ENCODE data around the gene TEX264.
"Not testable (repeated sequence)": the region's sequence is repeated elsewhere in the genome, so short reads cannot be mapped to it uniquely, and the experiment has no call there.

The TEX264 gene

DNA sequence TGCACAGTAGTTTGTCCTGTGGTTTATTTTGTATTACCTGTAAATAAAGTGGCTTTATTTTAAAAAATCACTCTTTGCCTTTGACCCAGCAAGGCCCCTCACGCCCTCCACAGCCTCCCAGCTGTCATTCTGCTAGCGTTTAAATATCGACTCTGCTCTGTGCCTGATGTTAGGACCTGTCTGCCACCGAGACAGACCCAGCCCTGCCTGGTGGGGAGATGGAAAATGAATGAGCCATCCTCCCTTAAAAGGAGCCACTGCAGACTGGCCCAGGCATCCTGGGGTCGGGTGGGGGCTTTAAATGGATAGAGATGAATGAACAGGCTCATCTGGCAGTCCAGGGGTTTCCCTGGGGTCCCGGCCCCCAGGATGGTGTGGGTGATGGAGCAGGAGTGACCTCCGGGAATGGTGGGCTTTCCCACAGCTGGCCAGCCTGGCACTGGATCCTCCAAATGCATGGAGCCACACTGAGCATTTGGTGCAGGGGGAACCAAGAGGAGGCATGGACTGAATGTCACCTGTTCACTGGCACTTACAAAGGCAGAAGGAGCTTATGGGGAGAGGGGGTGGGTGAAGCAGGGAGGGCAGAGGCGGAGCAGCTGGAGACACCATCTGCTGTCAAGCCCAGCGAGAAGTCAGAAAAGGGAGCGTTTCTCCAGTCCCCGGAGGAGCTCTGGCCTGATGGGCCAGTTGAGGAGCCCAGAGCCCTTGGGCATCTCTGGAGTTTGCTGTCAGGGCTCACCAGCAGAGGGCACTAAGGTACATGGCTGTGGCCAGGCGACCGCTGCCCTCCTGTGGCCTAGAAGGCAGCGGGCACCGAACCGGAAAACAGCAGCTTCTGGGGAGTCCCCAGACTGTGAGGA, 47.7 kb downstream of the TEX264 start:
- no peak for DNase-seq

DNA sequence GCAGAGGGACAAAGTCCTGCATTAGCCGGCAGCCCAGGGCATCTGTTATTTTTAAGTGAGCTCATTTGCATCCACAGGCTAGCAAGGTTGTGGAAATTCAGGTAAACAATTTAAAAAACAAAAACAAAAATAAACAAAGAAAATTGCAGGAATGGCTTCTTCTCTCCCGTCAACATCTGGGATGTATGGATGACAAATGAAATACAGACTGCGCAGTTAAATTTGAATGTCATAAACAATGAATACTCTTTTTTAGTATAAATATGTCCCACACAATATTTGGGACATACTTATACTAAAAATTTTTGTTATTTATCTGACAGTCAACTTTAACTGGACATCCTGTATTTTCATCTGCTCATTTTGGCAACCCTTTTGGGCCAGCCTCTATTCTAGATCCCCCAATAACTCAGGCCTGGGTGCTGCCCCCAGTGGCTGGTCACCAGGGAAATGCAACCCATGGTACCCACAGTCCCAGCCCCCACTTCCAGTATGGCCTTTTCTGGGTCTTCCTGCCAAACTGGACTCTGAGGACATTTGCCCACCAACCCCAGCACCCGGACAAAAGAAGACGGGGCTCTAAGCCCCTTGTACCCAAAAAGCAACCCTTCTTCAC, 48.5 kb downstream of the TEX264 start:
- DNase-seq = no peak

DNA sequence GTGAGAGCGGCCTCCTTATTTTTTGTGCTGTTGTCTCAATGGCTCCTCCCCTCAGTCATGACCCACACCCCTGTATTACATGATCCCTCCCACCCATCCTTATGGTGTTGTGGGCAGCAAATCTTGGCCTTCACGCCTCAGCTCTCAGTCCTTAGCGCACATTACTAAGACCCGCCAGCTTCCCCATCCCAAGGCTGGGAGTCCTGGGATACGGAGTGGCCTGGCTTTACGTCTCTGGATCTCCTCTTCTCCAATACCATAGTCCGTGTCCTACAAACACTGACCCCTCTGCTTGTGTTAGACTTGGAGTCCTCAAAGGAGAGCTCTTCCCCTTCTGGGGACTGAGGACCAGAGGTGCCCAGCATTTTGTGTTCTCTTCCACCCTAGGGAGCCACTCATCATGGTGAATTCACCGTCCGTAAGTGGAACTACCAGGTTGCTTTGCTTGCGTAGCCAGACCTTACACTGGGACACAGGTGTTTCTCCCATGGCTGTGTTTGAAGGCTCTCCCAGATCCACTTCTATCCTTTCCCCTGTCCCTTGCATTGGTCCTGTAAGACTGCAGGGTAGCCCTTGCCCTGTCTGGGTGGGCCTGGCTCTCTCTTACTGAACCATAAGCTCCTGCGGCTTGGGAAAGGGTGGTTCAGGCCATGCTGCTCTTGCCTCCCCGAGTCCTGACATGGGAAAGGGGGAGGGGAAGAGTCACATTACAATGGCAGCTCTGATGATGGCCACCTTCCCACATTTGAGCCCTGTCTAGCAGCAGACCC, 49.4 kb downstream of the TEX264 start:
- DNase-seq = no peak

DNA sequence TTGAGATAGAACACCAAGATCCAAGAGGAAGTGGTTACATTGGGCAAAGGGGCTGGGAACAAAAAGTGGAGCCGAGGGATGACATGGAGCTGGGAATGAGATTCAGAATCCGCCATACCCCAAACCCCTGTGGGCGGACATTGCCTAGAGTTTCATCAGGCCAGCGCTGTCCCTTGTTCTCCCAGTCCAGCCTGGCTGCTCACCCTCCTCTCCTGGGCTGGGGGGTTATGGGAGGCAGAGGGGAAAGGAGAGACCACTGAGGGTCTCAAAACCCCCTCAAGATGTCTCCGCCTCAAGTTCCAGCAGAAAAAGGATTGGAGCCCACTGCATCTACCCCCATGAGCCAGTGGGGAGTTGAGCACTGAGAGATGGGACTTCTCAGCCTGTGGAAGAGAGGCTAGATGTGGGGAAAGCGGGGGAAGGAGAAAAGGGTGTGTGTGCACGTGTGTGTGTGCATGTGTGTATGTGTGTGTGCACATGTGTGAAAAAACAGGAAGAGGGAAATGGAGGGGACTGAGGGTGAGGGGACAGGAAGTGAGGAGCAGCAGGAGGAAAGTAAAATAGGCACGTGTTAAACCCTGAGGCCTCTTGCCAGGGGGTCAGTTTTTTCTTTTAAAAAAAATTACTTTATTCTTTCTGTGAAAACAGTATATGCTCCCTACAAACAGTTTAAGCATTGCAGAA, 50.2 kb downstream of the TEX264 start:
- no peak for DNase-seq

DNA sequence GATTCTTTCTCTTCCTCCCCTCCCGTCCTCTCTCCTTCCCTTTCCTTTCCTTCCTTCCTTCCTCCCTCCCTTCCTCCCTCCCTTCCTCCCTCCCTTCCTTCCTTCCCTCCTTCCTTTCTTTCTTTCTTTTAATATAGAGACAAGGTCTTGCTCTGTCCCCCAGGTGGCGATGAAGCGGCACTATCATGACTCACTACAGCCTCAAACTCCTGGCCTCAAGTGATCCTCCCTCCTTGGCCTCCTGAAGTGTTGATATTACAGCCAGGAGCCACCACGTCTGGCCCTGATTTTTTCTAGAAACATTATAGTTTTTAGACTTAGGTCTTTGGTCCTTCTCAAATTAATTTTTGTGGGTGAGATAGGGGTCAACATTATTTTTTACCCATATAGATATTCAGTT, 51.3 kb downstream of the TEX264 start:
- DNase-seq = no peak

DNA sequence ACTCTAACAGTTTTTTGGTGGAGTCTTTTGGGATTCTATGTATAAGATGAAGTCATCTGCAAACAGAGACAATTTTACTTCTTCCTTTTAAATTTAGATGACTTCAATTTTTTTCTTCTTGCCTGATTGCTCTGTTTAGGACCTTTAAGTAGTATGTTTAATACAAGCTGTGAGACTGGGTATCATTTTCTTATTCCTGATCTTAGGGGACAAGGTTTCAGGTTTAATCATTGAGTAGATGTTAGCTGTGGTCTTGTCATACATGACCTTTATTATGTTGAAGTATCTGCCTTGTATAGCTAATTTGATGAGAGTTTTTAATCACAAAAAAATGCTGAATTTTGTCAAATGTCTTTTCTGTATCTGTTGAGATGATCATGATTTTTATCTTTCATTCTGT, 56.4 kb downstream of the TEX264 start:
- no peak for DNase-seq

DNA sequence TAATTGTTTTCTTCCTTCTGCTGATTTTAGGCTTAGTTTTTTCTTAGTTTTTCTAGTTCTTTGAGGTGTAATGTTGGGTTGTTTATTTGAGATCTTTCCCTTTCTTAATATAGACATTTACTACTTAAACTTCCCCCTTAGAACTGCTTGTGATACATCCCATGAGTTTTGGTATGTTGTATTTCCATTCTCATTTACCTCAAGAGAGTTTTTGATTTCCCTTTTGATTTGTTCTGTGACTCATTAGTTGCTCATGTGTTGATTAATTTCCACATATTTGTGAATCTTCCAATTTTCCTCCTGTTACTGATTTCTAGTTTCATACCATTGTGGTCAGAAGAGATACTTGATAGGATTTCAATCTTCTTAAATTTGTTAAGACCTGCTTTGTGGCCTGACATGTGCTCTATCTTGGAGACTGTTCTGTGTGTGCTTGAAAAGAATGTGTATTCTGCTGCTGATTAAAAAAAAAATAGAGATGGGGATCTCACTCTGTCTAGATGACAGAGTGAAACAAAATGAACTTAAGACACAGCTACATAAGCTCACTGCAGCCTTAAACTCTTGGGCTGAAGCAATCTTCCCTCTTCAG, 58.1 kb downstream of the TEX264 start:
- DNase-seq = no peak

DNA sequence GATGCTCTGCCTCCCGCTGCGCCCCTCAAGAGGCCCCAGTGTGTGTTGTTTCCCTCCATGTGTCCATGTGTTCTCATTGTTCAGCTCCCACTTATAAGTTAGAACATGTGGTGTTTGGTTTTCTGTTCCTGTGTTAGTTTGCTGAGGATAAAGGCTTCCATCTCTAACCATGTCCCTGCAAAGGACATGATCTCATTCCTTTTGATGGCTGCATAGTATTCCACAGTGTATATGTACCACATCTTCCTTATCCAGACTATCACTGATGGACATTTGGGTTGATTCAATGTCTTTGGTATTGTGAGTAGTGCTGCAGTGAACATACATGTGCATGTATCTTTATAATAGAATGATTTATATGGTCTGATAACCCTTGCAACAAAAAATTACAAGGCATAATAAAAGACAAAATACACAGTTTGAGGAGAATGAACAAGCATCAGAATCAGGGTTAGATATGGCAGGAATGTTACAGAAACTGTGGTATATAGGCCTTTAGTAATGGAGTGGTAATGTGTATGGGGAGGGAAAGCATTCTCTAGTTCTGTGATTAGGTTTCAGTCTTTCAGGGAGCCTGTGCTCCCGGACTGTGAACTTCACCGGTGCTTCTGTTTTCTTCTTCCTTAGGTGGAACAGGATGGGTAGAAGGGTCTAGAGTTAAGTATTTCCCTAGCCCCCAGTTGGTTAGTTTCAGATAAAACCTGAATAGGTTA, 63.0 kb downstream of the TEX264 start:
- DNase-seq = no peak

DNA sequence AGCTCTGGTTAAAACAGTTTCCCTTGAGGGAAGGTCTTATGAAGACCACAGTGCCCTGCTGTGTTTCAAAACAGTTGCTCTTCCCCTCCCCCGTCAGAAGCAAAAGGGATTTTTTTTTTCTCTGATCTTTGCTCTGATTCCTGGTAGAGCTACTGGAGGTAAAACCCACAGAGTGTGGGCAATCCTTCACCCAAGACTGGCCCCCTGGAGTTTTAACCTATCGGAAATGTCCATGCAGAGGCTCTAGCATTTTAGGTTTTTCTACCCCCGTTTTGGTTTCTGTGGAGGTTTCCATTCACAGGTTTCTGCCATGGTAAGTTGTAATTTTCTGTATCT, 63.5 kb downstream of the TEX264 start:
- DNase-seq = no peak

DNA sequence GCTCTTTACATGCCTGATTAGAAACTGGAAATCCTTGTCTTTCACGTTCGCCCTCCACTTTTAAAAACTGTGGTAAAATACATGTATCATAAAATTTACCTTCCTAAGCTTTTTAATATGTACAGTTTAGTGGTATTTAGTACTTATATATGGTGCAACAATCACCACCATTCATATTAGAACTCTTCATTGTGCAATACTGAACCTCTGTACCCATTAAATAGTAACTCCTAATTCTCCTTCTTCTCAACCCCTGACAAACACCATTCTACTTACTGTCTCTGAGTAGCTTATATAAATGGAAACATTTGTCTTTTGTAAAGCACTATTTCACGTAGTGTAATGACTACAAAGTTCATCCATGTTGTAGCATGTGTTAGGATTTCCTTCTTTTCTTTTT, 64.0 kb downstream of the TEX264 start:
- no peak for DNase-seq

DNA sequence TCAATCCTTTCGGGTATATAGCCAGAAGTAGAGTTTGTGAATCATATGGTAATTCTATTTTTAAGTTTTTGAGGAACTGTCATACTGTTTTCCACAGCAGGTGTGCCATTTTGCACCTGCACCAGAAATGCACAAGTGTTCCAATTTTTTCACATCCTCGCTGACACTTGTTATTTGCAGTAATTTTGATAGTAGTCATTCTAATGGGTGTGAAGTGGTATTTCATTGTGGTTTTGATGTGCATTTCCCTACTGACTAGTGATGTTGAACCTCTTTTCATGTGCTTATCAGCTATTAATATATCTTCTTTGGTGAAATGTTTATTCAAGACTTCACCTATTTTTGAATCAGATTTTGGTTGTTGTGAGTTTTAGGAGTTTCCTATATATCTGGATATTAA, 64.9 kb downstream of the TEX264 start:
- DNase-seq = no peak

DNA sequence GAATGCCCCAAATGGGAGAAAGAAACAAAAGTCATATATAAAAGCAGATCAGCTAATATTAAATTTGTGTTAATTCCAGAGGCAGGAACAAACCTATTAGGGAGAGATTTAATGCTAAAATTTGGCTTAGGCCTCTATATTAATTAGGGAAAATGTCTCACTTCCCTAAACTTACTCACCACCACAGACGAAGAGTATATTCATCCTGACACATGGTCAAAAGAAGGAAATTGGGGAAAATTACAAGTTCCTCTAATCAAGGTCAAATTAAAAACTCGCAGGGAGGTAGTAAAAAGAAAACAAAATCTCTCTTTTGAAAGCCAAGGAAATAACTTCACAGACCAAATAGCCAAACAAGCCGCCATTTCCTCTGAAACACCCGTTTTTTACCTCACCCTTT, 68.1 kb downstream of the TEX264 start:
- DNase-seq = no peak

DNA sequence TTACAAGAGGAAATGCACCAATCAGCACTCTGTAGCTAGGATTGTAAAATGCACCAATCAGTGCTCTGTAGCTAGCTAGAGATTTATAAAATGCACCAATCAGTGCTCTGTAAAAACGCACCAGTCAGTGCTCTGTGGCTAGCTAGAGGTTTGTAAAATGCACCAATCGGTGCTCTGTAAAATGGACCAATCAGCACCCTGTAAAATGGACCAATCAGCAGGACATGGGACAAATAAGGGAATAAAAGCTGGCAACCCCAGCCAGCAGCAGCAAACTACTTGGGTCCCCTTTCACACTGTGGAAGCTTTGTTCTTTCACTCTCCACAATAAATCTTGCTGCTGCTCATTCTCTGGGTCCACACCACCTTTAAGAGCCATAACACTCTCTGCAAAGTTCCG, 71.3 kb downstream of the TEX264 start:
- DNase-seq = not testable (repeated sequence)

DNA sequence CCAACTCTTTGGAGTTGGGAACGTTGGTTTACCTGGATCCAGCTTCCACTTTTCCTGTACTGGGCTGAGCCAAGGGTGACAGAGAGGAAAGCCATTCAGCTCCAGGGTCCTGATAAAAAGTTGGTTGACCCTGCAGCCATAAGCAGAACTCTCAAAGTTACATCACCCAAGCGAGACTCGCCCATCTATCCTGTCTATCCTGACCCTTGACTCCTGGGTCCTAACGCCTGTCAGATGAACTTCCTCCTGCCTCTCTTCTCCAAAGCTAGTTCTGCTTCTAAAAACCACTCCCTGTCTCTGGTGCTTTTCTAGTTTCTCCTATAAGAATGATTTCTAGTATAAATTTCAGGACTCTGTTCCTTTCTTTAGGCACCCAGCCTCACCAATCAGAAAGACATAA, 71.9 kb downstream of the TEX264 start:
- not testable (repeated sequence) for DNase-seq

DNA sequence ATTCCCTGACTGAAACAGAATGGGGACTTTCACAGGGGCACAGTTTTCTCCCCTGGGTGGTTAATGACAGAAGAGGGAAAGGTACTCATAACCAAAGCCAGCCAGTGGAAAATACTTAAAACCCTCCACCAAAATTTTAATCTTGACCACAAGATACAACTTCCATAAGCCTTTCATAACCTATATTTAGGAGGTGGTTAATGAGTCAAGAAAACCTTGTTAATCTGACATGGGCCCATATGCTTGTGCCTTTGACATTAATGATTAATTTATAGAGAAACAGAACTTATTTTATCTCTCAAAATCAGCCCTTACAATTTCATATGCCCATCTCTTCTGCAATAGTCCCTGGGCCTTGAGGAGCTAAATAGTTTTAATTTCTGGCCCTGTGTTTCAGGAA, 76.8 kb downstream of the TEX264 start:
- no peak for DNase-seq

DNA sequence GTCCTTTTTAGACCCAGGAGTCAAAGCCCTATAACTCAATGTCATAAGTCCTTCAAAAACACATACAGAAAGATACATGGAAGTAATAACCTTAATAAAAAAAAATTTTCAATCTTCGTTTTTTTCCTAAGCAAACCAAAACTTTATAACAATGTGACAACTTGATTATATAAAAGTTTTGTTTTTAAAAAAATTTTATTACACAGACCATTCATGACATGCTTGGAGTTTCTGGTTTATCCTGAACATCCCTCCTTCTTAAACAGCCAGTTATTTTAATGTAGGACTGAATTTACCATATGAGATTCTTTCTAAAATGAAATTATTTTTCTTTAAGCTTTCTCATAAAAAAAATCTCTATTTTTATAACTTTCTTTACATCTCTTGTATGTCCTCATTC, 77.3 kb downstream of the TEX264 start:
- DNase-seq = no peak

DNA sequence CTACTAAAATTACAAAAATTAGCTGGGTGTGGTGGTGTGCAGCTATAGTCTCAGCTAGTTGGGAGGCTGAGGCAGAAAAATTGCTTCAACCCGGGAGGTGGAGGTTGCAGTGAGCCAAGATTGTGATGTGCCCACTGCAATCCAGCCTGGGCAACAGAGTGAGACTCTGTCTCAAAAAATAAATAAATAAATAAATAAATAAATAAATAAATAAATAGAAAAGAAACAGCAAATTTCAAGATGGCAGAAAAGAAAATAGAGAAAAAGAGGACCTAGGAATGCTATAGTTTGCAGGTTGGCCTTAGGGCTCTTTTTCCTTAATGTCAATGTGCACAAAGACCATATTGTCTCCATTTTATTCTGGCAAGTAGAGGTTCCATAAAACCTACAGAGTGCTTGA, 79.8 kb downstream of the TEX264 start:
- DNase-seq = no peak

DNA sequence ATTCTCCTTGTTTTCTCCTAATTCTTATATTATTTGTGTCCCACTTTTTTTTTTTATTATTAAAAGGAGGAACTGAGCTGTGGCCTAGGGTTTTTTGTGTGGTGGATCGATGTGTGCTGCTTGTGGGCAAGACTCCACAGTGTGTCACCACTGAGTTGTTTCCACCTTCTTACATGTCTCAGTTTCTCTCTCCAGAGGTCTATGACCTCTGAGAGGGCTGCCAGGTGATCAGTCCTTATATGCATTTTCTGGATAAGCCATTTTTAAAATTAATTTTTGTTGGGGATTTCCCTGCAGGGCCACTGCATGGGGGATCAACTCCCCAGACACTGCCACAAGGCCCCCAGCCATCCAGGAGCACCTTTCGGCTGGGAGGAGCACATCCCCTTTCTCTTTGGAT, 80.2 kb downstream of the TEX264 start:
- no peak for DNase-seq

Data from NCI-H2081 treated with DMSO at 0.1 percent for 48 hours (cell line).